Stimulated activated CD4-positive, alpha-beta T cell treated with anti-CD3 and anti-CD28 coated beads, Interleukin-2, amount 100 ng/mL, for 4 hours (primary cell): Measurements from ENCODE around the gene ZNF557.

ENCODE experiments used
- DNase-seq: peaks from one replicate; pipeline ENCODE4 v3.0.0-alpha.2; 2020; ENCODE audit warnings: low read depth

Gene ZNF557

DNA sequence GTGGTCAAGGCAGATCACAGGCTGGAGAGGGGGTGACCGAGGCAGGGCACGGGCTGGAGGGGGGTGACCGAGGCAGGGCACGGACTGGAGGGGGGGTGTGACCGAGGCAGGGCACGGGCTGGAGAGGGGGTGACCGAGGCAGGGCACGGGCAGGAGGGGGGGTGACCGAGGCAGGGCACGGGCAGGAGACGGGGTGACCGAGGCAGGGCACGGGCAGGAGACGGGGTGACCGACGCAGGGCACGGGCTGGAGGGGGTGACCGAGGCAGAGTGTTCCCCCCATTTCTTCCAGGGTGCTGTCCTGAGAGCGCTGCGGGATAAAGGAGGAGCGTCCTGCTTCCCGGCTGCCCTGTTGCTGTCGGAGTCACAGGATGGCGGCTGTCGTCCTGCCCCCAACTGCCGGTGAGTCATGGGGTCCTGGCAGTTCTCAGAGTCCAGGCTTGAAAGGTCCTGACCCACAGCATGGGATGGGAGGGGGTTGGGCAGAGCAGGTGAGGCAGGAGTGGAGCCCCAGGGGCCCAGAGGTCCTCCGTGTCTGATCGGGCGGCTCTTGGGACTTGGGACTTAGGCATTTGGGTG, 5.3 kb downstream of the ZNF557 start:
- no peak for DNase-seq

DNA sequence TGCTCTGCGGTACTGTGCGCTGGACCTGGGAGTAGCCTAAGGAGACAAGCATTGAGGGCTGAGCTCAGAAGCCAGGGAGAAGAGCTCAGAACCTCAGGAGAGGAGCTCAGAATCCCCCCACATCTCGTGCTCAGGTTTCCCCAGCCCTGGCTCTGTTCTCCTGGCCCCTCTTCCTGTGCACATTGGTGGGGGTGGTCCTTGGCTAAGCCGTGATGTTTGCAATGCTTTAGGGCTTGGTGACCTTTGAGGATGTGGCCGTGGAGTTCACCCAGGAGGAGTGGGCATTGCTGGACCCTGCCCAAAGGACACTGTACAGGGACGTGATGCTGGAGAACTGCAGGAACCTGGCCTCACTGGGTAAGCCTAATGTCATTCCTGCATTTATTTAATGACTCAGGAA, 6.6 kb downstream of the ZNF557 start:
- DNase-seq, result no peak

DNA sequence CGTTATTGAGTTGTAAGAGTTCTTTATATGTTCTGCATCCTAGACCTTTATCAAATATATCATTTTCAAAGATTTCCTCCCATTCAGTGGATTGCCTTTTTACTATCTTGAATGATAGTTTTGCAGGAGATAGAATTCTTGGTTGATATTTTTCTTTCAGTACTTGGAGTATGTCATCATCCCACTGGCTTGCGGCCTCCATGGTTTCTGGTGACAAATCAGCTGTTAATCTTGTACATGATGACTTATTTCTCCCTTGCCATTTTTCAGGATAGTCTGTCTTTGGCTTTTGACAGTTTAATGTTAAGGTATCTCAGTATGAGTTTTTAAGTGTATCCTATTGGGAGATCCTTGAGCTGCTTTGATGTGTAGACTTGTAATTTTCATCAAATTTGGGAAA, 8.5 kb downstream of the ZNF557 start:
- DNase-seq, result no peak

DNA sequence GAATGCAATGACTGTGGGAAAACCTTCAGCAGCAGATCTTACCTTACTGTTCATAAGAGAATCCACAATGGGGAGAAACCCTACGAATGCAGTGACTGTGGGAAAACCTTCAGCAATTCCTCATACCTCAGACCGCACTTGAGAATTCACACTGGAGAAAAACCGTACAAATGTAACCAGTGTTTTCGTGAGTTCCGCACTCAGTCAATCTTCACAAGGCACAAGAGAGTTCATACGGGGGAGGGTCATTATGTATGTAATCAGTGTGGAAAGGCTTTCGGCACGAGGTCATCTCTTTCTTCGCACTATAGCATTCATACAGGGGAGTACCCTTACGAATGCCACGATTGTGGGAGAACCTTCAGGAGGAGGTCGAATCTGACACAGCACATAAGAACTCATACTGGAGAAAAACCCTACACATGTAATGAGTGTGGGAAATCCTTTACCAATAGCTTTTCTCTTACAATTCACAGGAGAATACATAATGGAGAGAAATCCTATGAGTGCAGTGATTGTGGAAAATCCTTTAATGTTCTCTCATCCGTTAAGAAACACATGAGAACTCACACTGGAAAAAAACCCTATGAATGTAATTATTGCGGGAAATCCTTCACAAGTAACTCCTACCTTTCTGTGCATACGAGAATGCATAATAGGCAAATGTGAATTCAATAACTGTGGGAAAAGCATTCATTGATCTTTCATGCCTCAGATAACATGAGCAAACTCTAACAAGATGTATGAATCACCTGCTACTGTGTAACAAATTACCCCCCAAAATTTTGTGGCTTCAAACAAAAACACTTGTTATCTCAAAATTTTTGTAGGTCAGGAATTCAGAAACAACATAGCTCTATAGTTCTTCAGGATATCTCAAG, 13.8 kb downstream of the ZNF557 start:
- no peak for DNase-seq

DNA sequence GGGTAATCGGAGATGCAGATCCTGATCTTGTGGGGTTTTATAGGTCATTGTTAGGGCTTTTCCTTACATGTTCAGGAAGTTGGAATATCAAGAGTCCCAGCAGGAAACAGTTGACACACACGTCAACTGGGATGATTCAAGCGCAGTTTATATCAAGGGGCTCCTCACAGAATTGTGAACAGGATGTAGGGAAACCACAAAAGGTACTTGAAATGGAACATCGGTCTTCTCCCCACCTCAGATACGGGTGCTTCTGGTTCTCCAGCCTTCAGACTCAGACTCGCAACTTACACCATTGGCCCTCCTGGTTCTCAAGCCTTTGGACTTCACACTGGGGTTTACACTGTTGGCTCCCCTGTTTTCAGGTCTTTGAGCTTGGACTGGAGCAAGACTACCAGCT, 19.5 kb downstream of the ZNF557 start:
- no peak for DNase-seq

DNA sequence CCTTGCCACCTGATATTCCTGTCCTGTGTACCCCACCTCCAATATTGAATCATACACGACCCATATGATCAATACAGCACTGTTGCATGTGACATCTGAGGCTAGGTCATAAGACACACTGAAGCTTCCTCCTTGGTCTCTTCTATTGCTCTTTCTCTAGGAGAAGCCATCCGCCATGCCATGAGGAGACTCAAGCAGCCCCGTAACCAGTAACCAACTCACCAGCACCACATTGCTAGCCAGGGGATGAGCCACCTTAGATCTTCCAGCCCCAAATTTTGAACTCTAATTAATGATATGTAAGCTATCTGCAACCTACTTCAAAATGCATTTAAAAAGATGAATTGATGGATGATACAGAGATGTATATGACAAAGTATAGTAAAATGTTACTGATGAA, 28.6 kb downstream of the ZNF557 start:
- DNase-seq, result no peak

DNA sequence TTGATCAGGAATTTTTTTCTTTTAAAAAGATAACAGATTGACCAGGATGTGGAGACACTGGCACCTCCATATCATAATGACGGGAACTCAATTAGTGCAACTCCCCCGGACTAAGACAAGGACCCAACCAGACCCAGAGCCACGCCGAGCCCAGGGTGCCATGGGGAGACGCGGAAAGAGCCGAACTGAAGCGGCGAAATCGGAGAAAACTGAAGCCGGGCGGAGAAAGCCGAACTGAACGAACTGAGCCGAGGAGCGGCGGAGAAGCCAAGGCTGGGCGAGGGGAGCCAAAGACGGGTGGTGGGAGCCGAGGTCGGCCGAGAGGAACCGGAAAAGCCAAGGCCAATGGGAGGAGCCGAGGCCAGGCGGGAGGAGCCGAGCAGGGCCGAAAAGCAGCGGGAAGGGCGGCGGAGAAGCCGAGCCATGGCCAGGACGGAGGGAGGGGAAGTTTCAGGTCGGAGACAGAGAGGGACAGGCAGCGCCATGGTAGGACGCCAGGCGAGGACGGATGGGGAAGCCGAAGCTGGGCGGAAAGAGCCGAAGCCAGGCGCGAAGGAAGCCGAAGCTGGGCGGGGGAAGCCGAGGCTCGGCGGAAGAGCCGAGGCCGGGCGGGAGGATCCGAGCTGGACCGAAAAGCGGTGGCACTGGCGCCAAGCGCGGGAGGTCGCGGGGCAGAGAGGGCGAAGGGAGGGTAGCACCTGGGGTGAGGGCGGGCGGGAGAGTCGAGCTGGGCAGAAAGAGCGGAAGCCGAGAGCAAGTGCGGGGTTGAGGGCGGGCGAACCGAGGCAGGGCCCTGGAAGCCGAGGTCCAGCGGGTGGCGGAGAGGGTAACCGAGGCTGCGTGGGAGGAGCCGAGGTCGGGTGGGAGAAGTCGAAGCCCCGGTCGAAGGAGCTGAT, 29.4 kb downstream of the ZNF557 start:
- peak; percentile 76 for DNase-seq

DNA sequence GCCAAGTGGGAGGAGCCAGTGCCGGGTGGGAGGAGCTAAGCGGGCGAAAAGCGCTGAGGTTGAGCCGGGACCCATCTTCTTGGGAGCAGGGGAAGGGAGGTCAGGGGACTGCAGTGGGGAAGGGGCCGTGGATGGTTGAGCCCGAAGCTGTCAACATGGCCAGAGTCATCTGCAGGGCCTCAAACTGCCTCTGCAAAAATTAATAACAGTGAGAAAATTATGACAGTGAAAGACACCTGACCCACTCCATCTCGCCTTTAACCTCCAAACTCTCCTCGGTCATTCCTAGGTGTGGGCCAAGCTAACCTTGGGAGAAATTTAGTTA, 30.1 kb downstream of the ZNF557 start:
- DNase-seq, result no peak

DNA sequence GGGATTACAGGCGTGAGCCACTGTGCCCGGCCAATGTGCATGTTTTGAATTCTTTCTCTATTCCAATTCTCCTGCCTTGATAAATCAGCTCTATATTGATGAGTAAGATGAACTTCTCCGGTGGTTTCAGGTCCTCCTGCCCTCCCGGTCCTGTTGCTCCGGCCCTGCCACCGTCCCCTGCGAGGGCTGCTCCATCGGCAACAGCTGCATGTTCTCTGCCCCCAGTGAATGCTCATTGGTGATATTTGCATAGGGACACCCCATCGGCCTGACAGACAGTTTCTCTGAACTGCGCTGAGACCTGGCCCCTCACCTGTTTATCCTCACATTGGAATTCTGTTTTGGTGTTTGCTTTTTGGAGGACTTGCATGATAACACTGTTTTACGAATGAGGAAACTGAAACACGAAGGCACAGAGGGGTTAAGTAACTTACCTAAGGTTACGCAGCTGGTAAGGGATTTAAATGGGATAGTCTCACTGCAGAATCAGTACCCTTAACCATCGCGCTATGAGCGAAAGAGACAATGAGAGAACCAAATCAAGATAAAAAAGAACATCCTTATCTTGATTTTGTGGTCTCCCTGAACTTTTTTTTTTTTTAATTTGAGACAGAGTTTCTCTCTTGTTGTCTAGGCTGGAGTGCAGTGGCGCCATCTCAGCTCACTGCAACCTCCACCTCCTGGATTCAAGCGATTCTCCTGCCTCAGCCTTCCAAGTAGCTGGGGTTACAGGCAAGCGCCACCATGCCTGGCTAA, 32.2 kb downstream of the ZNF557 start:
- DNase-seq, result no peak

DNA sequence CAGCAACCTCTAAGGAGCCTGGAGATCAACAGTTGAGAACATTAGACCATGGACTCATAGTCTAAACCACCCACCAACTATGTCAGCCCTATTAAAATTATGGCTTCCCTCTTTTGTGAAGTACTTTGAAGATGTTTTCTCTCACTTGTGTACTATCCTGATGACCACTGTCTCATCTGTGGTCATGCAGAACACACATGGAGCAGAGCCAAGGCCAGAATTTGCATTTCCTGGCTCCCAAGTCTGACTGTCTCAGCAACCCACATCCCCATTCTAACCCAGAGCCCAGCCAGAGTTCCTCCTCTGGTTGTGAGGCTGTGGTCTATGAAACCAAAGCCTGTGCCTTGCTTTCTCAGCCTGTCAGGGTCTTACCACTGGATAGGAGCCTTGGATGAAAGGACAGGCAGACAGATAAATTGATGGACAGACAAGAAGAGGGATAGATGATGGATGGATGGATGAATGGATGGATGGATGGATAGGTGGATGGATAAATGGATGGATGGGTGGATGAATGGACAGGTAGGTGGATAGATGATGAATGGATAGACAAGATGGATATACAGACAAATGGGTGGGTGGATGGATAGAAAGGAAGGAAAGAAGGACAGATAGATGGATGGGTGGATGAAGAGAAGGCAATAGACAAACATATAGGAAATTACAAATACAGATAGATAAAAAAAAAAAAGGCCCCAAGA, 35.4 kb downstream of the ZNF557 start:
- no peak for DNase-seq

DNA sequence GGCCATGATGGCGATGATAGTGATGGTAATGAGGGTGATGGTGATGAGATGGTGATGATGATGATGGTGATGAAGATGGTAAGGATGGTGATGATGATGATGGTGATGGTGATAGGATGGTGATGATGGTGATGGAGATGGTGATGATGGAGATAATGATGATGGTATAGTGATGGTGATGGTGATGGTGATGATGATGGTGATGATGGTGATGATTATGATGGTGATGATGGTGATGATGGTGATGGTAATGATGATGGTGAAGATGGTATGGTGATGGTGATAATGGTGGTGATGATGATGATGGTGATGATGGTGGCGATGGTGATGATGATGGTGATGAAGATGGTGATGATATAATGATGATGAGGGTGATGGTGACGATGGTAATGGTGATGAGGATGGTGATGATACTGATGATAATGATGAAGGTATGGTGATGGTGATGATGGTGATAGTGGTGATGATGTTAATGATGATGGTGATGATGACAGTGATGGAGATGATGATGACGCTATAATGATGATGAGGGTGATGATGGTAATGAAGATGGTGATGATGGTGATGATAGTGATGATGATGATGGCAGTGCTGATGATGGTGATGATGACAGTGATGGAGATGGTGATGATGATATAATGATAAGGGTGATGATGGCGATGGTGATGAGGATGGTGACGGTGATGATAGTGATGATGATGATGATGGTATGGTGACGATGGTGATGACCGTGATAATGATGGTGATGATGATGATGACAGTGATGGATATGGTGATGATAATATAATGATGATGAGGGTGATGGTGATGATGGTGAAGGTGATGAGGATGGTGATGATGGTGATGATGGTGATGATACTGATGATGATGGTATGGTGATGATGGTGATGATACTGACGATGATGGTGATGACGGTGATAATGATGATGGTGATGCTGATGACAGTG, 37.5 kb downstream of the ZNF557 start:
- no peak for DNase-seq

DNA sequence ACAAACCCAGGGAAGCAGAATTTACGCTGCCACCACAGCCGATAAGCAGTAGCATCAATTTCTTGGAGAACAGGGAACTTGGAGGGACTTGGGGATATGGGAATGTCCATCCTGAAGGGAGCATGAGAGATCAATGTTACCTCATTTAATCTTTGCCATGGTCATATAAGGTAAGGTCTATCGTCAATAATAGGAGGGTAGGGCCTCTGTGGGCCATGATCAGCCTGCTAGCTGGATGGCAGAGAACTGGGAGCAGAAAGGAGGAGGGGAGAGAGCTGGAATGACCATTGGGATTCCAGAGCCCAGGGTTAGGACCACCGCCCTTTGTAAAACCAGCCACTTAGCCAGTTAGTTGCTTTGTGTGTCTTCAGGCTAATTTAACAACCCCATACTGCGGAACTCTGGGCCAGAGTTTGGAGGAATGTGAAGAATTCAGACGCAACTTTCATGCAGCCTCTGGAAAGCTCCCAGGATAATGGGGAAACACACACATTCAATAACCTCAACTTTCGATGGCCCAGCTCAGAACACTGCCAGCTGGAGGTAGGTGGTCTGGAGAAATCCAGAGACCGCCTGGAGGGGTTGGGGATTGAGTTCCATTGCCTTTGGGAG, 40.3 kb downstream of the ZNF557 start:
- DNase-seq, result no peak

DNA sequence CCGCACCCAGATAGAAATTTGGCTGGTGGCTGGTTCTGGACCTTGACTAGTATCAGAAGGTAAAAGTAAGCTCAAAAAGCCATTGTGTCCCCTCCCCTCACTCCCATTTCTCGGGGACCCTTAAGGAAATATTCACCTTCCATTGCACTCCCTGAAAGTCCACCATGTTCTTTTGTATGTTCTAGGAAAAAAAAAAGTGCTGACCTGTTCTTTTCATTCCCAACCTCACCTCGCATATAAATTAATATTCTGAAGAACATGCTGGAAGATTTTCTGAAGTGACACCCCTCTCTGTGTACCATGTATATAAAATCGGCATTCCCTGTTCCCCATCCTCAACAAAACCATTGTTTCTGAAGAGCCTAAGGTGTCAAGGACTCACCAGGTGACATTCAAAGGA, 43.2 kb downstream of the ZNF557 start:
- DNase-seq, result no peak

DNA sequence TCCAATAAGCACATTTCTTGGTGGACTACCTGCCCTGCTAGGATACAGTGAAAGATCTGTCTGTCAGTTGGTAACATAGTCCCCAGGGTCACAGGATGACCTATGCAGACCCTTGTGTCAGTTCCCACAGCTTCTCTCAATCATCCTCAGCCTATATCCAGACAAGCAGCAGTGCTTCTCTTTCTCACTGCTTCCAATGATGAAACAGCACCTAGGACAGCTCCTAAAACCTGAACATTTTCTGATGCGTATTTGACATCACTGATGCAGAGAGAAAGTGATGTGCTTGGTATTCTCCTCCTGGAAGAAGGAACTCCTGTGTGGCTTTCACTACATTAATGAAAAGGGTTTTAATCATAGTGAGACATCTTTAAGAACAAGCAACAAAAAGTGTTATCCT, 43.7 kb downstream of the ZNF557 start:
- DNase-seq, result no peak

DNA sequence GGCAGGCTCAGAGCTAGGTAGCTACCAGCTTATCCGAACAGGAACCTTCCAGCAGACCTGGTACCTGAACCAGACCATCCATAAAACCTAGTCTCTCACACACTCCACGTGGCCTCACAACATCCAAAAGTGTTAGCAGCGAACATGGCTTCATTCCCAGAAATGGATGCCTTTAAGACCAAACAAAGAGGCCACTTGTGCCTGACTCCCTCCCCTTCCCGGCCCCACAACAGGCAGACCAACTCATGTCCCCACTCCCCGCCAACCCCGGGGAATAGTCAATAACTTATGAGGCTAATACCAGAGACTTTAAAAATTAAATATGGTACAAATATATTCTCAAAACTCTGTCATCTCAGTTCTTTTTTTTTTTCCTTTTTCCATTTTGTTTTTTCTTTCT, 46.2 kb downstream of the ZNF557 start:
- no peak for DNase-seq

DNA sequence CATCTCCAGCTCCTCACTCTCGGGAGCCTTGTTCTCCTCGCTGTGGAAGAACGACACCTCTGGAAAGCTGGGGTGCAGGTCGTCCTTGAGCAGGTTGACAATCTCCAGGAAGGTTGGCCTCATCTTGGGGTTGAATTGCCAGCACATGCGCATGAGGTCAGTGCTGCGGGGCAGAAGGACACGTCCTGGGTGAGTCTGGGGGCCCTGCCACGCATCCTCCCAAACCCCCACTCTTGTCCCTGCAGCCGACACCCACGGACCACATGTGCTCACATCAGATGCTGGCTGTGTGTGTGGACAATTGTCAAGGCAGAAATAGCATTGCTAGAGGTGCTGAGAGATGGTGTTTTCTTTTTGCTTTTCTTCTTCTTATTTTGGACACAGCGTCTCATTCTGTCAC, 47.7 kb downstream of the ZNF557 start:
- no peak for DNase-seq

DNA sequence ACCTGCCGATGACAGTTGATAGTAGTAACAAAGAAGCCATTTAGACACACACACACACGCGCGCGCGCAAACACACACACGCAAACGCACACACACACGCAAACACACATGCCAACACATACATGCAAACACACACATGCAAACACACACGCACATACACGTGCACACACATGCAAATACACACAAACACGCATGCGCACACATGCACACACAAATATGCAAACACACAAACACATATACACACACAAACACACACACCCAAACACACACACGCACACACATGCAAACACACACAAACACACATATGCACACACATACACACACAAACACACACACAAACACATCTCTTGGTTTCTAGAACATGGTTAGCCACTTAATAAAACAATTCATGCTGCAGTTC, 50.1 kb downstream of the ZNF557 start:
- DNase-seq, result no peak

DNA sequence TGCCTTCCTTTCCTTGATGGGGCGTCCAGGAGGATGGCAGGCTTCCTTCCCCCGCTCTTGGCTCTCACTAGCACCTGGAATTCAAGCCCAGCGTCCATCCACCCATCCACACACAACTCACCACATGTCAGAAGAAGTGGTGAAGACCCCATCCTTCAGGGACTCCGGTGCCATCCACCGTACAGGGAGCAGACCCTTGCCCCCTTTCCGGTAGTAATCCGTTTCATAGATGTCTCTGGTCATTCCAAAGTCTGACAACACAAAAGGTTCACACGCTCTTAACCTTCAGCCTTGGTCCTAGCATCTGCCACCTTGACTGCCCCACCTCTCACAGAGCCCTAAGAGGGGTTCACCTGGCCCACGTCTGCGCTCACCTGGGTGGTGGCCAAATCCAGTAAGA, 51.0 kb downstream of the ZNF557 start:
- DNase-seq, result no peak

DNA sequence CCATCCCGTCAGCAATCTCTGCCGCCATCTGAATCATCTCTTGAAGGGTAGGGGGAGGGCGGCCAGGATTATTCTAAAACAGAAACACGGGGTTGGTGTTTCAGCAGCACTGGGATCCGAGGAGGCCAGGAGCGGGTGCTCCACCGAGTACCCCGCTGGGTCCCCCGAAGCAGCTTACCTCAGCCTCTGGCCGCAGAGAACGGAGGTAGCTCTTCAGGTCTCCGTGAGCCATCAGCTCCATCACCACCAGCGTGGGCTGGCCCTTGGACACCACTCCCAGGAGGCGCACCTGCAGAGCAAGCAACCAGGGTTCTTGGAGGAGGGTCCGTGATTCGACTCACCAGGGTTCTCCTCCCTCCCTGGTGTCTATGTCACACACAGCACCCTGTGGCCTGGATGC, 53.2 kb downstream of the ZNF557 start:
- no peak for DNase-seq

DNA sequence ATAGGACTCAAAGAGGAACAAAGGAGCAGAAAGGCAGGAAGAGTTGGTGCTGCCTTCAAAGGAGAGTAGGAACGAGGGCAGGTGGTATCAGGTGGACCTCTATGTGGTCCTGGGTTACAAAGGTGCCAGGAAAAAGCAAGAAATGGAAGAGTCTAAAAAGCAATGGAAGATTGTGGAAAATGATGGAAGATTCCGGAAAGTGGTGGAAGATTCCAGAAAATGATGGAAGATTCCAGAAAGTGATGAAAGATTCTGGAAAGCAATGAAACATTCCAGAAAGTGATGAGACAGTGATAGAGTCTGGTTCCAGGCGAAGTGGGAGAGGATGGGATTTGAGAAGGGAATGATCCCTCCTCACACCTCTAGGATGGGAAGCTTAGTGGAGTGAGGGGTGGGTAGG, 55.3 kb downstream of the ZNF557 start:
- DNase-seq, result no peak
